HepG2 (cell line): Measurements from ENCODE around the gene TSR1. TPM values are rescaled to one million over a fixed set of nuclear protein-coding genes. Genes with fewer than 3 reads are reported as not detected.

Experiments
- ATF7-NPFF ChIP-seq: sonication (generic); formaldehyde crosslinking; IDR thresholded peaks from 2 replicates; pipeline ENCODE4 v1.8.1; 2023; ENCODE audit warnings: mild to moderate bottlenecking, low read depth, missing genetic modification reagents, moderate library complexity
- GPN1 ChIP-seq: sonication (generic); formaldehyde crosslinking; IDR thresholded peaks from 2 replicates; pipeline ENCODE4 v1.5.1; 2020; ENCODE audit warnings: missing genetic modification reagents, borderline replicate concordance
- HOXA3 ChIP-seq: sonication (generic); formaldehyde crosslinking; IDR thresholded peaks from 2 replicates; pipeline ENCODE4 v1.5.0; 2020; ENCODE audit warnings: missing genetic modification reagents
- ISL2 ChIP-seq: sonication (generic); formaldehyde crosslinking; IDR thresholded peaks from 2 replicates; pipeline ENCODE4 v1.5.0; 2020; ENCODE audit warnings: missing genetic modification reagents
- MAFF ChIP-seq: IDR thresholded peaks from 2 replicates; pipeline ENCODE4 v1.6.1; 2011; ENCODE audit warnings: low read depth, low read length, improper control_type of control experiment
- POLR2G ChIP-seq: fragments of 200-400 bp; formaldehyde crosslinking; IDR thresholded peaks from 2 replicates; pipeline ENCODE4 v1.6.1; 2018; ENCODE audit warnings: mild to moderate bottlenecking, low read depth, low read length, moderate library complexity
- SALL2 ChIP-seq: sonication (generic); formaldehyde crosslinking; IDR thresholded peaks from 2 replicates; pipeline ENCODE4 v1.8.1; 2023; ENCODE audit warnings: mild to moderate bottlenecking, missing genetic modification reagents, inconsistent platforms
- ZNF205 ChIP-seq: IDR thresholded peaks from 2 replicates; pipeline ENCODE4 v1.6.1; 2018; ENCODE audit warnings: missing biosample characterization, missing genetic modification reagents
- ZNF350 ChIP-seq: sonication (generic); formaldehyde crosslinking; IDR thresholded peaks from 2 replicates; pipeline ENCODE4 v1.4.0; 2020; ENCODE audit warnings: mild to moderate bottlenecking, low read depth, missing genetic modification reagents, borderline replicate concordance
- ZNF354B ChIP-seq: sonication (generic); formaldehyde crosslinking; IDR thresholded peaks from 2 replicates; pipeline ENCODE4 v1.8.0; 2022; ENCODE audit warnings: mild to moderate bottlenecking, missing genetic modification reagents
- ZNF577 ChIP-seq: sonication (generic); formaldehyde crosslinking; IDR thresholded peaks from 2 replicates; pipeline ENCODE4 v1.4.0; 2020; ENCODE audit warnings: mild to moderate bottlenecking, low read depth, missing genetic modification reagents, borderline replicate concordance
- ZSCAN21 ChIP-seq: sonication (generic); formaldehyde crosslinking; IDR thresholded peaks from 2 replicates; pipeline ENCODE4 v1.8.0; 2022; ENCODE audit warnings: mild to moderate bottlenecking, missing genetic modification reagents, moderate library complexity, borderline replicate concordance
- ZSCAN25 ChIP-seq: sonication (generic); formaldehyde crosslinking; IDR thresholded peaks from 2 replicates; pipeline ENCODE4 v1.8.0; 2022; ENCODE audit warnings: mild to moderate bottlenecking, missing genetic modification reagents
- polyA plus RNA-seq, 8 experiments: library from polyadenylated mRNA; depleted of rRNA in 3 of 8; stranded (reverse) in 7 of 8; unstranded in 1 of 8; fragments of >200 nt; fragmentation: Illumina TruSeq in 4 of 8; extraction: Trizol in 4 of 8; gene quantifications; 2 replicates each; pipeline versions ENCODE4 v1.2.1 to v1.2.3, GENCODE V29; 2011 to 2016; ENCODE audit warnings: low read depth in 4 of 8, missing spikeins in 1 of 8, mixed read lengths in 1 of 8; ENCODE audit not compliant: insufficient read depth in 1 of 8
- total RNA-seq, 5 experiments: library from RNA; depleted of rRNA; stranded (reverse); fragments of >200 nt; fragmentation: Illumina TruSeq; extraction: Trizol; gene quantifications; 2 replicates each; pipeline ENCODE4 v1.2.3, GENCODE V29; 2016; ENCODE audit warnings: low read depth in 1 of 5
- TF ChIP-seq, protein P1 (sequence below): sonication (generic); formaldehyde crosslinking; IDR thresholded peaks from 2 replicates; pipeline ENCODE4 v1.9.0; 2022; ENCODE audit warnings: low read depth, missing genetic modification reagents
- TF ChIP-seq, protein P2 (sequence below): sonication (generic); formaldehyde crosslinking; IDR thresholded peaks from 2 replicates; pipeline ENCODE4 v1.9.0; 2022; ENCODE audit warnings: missing genetic modification reagents, mild to moderate bottlenecking, borderline replicate concordance
- TF ChIP-seq, protein P3 (sequence below): sonication (generic); formaldehyde crosslinking; IDR thresholded peaks from 2 replicates; pipeline ENCODE4 v1.4.0; 2020; ENCODE audit warnings: missing genetic modification reagents
- TF ChIP-seq, protein P4 (sequence below): fragments of 450-650 bp; IDR thresholded peaks from 2 replicates; pipeline ENCODE4 v1.6.1; 2016
- TF ChIP-seq, protein P5 (sequence below): sonication (generic); formaldehyde crosslinking; IDR thresholded peaks from 2 replicates; pipeline ENCODE4 v1.4.0; 2020; ENCODE audit warnings: missing genetic modification reagents, low read depth, mild to moderate bottlenecking, borderline replicate concordance
- TF ChIP-seq, protein P6 (sequence below): IDR thresholded peaks from 2 replicates; pipeline ENCODE4 v1.6.1; 2016; ENCODE audit warnings: missing genetic modification reagents, missing compliant biosample characterization

TSR1 gene
- total and polyA plus RNA-seq, 2 of the 13 experiments (the other 11 are each of a cell fraction or from before 2014, with no cell fraction given): 7.1 to 65.8 TPM

DNA sequence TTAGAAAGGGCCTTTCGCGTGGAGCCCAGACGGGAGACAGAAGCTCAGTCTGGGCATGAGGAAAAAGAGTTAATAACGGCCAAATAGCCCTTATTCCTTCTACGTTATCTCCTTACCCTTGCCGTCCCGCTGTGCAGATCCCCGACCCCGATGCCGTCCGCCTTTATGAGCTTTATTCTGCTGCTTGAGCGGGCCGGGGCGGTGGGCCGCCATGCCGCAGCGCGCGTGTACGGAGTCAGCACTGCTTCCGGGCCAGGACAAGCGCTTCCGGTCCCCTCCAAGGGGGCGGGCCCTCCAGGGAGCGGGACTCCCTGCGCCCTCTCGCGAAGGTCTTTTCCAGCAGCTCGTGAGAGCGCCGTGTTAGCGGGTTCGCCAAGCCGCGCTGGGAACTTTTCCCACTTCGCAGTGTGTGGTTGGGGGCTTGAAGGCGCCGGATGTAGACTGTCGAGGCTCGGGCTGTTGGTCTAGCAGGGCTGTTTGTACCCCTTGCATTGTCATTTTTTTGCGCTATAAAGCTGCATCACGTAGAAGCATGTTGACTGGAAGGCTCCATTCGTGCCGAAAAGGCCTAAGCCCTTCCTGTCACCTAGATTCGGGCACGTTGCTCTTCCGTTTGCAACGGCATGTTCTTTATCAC lies at the start of gene TSR1 (continued):
- TF ChIP-seq, protein P1, sequence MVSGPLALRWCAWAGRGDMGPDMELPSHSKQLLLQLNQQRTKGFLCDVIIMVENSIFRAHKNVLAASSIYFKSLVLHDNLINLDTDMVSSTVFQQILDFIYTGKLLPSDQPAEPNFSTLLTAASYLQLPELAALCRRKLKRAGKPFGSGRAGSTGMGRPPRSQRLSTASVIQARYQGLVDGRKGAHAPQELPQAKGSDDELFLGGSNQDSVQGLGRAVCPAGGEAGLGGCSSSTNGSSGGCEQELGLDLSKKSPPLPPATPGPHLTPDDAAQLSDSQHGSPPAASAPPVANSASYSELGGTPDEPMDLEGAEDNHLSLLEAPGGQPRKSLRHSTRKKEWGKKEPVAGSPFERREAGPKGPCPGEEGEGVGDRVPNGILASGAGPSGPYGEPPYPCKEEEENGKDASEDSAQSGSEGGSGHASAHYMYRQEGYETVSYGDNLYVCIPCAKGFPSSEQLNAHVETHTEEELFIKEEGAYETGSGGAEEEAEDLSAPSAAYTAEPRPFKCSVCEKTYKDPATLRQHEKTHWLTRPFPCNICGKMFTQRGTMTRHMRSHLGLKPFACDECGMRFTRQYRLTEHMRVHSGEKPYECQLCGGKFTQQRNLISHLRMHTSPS (CRISPR knock-in tag): peak; percentile 38; the same call in 1 of the 2 replicates
- TF ChIP-seq POLR2G (peak; percentile 97), HOXA3 (CRISPR knock-in tag) (peak; percentile 92), ZNF205 (no peak), GPN1 (CRISPR knock-in tag) (no peak), MAFF (0 out of 2 replicates have a peak, but pooled peaks have one; percentile 32), ISL2 (CRISPR knock-in tag) (peak; percentile 52; the same call in 1 of the 2 replicates), ZNF354B (CRISPR knock-in tag) (no peak), ZSCAN25 (CRISPR knock-in tag) (peak; percentile 2; the same call in 1 of the 2 replicates), ATF7-NPFF (peak; percentile 82; the same call in 1 of the 2 replicates), ZNF350 (CRISPR knock-in tag) (peak; percentile 96), ZNF577 (CRISPR knock-in tag) (no peak), SALL2 (CRISPR knock-in tag) (peak; percentile 34; the same call in 1 of the 2 replicates), ZSCAN21 (CRISPR knock-in tag) (0 out of 2 replicates have a peak, but pooled peaks have one; percentile 41)
- TF ChIP-seq, protein P2, sequence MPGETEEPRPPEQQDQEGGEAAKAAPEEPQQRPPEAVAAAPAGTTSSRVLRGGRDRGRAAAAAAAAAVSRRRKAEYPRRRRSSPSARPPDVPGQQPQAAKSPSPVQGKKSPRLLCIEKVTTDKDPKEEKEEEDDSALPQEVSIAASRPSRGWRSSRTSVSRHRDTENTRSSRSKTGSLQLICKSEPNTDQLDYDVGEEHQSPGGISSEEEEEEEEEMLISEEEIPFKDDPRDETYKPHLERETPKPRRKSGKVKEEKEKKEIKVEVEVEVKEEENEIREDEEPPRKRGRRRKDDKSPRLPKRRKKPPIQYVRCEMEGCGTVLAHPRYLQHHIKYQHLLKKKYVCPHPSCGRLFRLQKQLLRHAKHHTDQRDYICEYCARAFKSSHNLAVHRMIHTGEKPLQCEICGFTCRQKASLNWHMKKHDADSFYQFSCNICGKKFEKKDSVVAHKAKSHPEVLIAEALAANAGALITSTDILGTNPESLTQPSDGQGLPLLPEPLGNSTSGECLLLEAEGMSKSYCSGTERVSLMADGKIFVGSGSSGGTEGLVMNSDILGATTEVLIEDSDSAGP (CRISPR knock-in tag): peak; percentile 91; the same call in 1 of the 2 replicates
- TF ChIP-seq, protein P3, sequence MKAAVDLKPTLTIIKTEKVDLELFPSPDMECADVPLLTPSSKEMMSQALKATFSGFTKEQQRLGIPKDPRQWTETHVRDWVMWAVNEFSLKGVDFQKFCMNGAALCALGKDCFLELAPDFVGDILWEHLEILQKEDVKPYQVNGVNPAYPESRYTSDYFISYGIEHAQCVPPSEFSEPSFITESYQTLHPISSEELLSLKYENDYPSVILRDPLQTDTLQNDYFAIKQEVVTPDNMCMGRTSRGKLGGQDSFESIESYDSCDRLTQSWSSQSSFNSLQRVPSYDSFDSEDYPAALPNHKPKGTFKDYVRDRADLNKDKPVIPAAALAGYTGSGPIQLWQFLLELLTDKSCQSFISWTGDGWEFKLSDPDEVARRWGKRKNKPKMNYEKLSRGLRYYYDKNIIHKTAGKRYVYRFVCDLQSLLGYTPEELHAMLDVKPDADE (CRISPR knock-in tag): peak; percentile 38; the same call in 1 of the 2 replicates
- TF ChIP-seq, protein P4, sequence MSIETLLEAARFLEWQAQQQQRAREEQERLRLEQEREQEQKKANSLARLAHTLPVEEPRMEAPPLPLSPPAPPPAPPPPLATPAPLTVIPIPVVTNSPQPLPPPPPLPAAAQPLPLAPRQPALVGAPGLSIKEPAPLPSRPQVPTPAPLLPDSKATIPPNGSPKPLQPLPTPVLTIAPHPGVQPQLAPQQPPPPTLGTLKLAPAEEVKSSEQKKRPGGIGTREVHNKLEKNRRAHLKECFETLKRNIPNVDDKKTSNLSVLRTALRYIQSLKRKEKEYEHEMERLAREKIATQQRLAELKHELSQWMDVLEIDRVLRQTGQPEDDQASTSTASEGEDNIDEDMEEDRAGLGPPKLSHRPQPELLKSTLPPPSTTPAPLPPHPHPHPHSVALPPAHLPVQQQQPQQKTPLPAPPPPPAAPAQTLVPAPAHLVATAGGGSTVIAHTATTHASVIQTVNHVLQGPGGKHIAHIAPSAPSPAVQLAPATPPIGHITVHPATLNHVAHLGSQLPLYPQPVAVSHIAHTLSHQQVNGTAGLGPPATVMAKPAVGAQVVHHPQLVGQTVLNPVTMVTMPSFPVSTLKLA: peak; percentile 72
- TF ChIP-seq, protein P5, sequence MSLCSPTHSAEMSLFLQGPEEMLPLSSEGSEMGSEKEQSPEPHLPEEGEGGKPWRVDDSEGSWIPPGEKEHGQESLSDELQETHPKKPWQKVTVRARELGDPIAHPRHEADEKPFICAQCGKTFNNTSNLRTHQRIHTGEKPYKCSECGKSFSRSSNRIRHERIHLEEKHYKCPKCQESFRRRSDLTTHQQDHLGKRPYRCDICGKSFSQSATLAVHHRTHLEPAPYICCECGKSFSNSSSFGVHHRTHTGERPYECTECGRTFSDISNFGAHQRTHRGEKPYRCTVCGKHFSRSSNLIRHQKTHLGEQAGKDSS (CRISPR knock-in tag): no peak; the same call in 1 of the 2 replicates
- TF ChIP-seq, protein P6, sequence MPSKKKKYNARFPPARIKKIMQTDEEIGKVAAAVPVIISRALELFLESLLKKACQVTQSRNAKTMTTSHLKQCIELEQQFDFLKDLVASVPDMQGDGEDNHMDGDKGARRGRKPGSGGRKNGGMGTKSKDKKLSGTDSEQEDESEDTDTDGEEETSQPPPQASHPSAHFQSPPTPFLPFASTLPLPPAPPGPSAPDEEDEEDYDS (CRISPR knock-in tag): peak; percentile 64; the same call in 1 of the 2 replicates
